ENCODE data around the gene TRIM43. TPM values are rescaled to one million over a fixed set of nuclear protein-coding genes. Genes with fewer than 3 reads are reported as not detected.
"Not testable (repeated sequence)": the region's sequence is repeated elsewhere in the genome, so short reads cannot be mapped to it uniquely, and the experiment has no call there.

The TRIM43 gene
- not detected for total RNA-seq

DNA sequence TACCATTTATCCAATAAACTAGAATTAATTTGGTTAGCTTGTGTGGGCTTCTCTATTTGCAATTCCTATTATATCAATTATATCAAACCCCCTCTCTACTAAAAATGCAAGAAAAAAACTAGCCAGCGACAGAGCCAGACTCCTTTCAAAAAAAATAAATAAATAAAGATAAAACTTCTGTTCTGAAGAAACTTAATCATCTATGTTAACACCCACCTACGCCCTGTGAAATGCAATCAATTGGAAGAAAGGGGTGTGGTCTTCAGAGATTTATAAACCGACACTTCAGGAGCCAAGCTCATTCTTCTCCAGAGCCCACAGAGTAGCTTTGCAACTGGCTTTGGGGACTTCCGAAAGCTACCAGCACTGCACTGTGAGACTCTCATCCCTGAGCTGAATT is at the start of gene TRIM43:
TSS of gene TRIM43 (plus strand) at position 301 of the 400 bp plus-strand sequence. CDS start 2,023 bp downstream, outside the sequence.
- not testable (repeated sequence) for H3K27me3 ChIP-seq; DNase-seq (ENCODE audit: low spot score); H3K4me1 ChIP-seq

GRCh38 chr2:95551055-95551568 is 40.7 kb upstream of the TRIM43 start:
- H3K4me3 ChIP-seq = no peak overlapping the region

More for the DNA sequence above, at the start of gene TRIM43:
- not testable (repeated sequence) for H3K9me3 ChIP-seq, H3K27ac ChIP-seq, H3K4me3 ChIP-seq, H3K36me3 ChIP-seq

DNA sequence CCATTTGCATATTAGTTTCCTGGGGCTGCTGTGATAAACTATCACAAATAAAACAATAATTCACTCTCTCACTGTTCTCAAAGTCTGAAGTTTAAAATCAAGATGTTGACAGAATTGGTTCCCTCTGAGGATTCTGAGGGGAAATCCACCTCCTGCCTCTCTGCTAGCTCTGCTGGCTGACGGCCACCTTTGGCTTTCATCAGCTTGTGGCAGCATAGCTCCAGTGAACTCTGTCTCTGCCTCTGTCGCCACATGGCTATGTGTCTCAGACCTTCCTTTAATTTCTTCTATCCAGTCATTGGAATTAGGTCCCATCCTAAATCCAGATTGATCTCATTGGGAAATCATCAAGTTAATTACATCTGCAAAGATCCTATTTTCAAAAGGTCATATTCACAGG is 38.9 kb upstream of the TRIM43 start:
- no peaks in the 10 kb centered on the region for H3K27me3 ChIP-seq
- no peak overlapping the region for H3K4me3 ChIP-seq
- H3K9me3 ChIP-seq = no peaks in the 10 kb centered on the region
- H3K36me3 ChIP-seq = no peaks in the 10 kb centered on the region
- TF ChIP-seq CTCF (IDR thresholded peaks at IDR 0.05) = no peak
- peak; percentile 64 for DNase-seq (ENCODE audit: low spot score)
- no peak overlapping the region for H3K27ac ChIP-seq
- H3K4me1 ChIP-seq = no peaks in the 10 kb centered on the region

More at GRCh38 chr2:95551055-95551568, 40.7 kb upstream of the TRIM43 start:
- Histone ChIP-seq H3K4me1 (no peaks in the 10 kb centered on the region), H3K27ac (no peak overlapping the region), H3K36me3 (no peaks in the 10 kb centered on the region), H3K27me3 (no peaks in the 10 kb centered on the region), H3K9me3 (no peaks in the 10 kb centered on the region)
- no peak for TF ChIP-seq CTCF (IDR thresholded peaks at IDR 0.05)
- no peak for DNase-seq (ENCODE audit: low spot score)

DNA sequence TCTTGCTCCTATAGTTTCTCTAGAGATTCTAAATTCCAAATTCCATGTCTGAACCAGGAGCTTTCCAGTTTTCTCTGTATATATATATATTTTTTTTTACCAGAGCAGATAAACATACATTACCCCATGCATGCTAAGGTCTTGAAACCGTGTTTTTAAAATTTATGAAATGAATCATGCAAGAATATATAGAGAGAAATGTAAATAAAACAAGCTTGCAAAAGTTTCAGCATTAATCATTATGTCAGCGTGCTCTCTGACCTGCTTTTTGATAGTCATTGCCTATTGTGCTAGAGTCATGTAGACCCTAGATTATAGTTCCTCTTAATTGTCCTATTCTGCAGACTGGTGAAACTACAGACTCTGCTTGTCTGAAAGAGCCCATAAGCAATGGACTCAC is 22.6 kb upstream of the TRIM43 start:
- Histone ChIP-seq H3K27me3 (no peaks in the 10 kb centered on the region), H3K36me3 (no peaks in the 10 kb centered on the region), H3K4me1 (no peaks in the 10 kb centered on the region), H3K9me3 (no peaks in the 10 kb centered on the region), H3K27ac (no peak overlapping the region), H3K4me3 (no peak overlapping the region)
- no peak for DNase-seq (ENCODE audit: low spot score)
- no peak for TF ChIP-seq CTCF (IDR thresholded peaks at IDR 0.05)

- no peak for TF ChIP-seq CTCF (IDR thresholded peaks at IDR 0.05)
- no peak for DNase-seq (ENCODE audit: low spot score)
- H3K27ac ChIP-seq = no peak overlapping the region
These were observed 17.9 kb upstream of the TRIM43 start for GRCh38 chr2:95573866-95574265.

DNA sequence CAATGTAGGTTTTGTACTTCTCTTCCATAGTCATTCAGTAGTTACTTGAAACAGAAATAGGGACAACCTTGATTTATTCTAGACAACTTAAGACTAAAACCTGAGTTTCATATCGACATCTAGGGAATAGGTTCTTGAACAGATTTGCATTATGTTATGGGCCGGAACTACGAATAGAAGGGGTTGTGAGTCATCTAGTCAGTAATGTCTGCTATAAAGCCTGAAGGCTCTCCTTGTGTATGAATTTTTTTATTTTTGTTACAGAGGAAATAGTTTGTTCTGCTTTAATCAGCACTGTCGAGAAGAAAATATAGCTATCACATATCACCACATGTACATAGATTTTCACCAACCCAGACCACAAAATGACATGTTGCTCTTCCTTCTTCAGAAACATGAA is 17.3 kb upstream of the TRIM43 start:
- TF ChIP-seq CTCF (IDR thresholded peaks at IDR 0.05) = no peak
- Histone ChIP-seq H3K4me3 (no peak overlapping the region), H3K27ac (no peak overlapping the region), H3K36me3 (no peaks in the 10 kb centered on the region), H3K9me3 (no peaks in the 10 kb centered on the region), H3K4me1 (no peaks in the 10 kb centered on the region), H3K27me3 (no peaks in the 10 kb centered on the region)
- no peak for DNase-seq (ENCODE audit: low spot score)

More at GRCh38 chr2:95573866-95574265, 17.9 kb upstream of the TRIM43 start:
- no peaks in the 10 kb centered on the region for H3K36me3 ChIP-seq
- H3K4me1 ChIP-seq = no peaks in the 10 kb centered on the region
- no peaks in the 10 kb centered on the region for H3K9me3 ChIP-seq
- no peaks in the 10 kb centered on the region for H3K27me3 ChIP-seq
- no peak overlapping the region for H3K4me3 ChIP-seq
